Psoas muscle (tissue), 8 donors: ENCODE data around the gene CRIP3. TPM values are rescaled to one million over a fixed set of nuclear protein-coding genes. Genes with fewer than 3 reads are reported as not detected.
"Not testable (repeated sequence)": the region's sequence is repeated elsewhere in the genome, so short reads cannot be mapped to it uniquely, and the experiment has no call there.

Experiments used
- ATAC-seq, 4 donors: fragments of 200-7000 bp; cut with Tn5 transposase; one replicate each; pipeline ENCODE4 v1.9.1; 2020; ENCODE audit warnings: moderate library complexity in 3 of 4, mild to moderate bottlenecking in 2 of 4
- DNase-seq, 2 donors: peaks; one replicate each; pipeline ENCODE4 v3.0.0-alpha.2; 2020
- H3K27ac ChIP-seq: fragments of 200-600 bp; one replicate; pipeline ENCODE4 v1.8.0; 2022
- H3K27me3 ChIP-seq, 3 donors: fragments of 200-600 bp in 1 of 3; one replicate each; pipeline versions ENCODE4 v1.6.1 to v1.8.0; 2013 to 2022; ENCODE audit warnings: low read length in 2 of 3, mild to moderate bottlenecking in 2 of 3, moderate library complexity in 1 of 3; ENCODE audit not compliant: insufficient read depth in 3 of 3
- H3K36me3 ChIP-seq, 2 donors: fragments of 200-600 bp in 1 of 2; one replicate each; pipeline versions ENCODE4 v1.6.1 to v1.8.0; 2013 to 2022; ENCODE audit warnings: low read depth in 1 of 2, mild to moderate bottlenecking in 1 of 2, moderate library complexity in 1 of 2; ENCODE audit not compliant: insufficient read depth in 1 of 2
- H3K4me1 ChIP-seq: fragments of 200-600 bp; one replicate; pipeline ENCODE4 v1.8.0; 2022
- H3K4me3 ChIP-seq: fragments of 200-600 bp; one replicate; pipeline ENCODE4 v1.8.0; 2022; ENCODE audit warnings: mild to moderate bottlenecking
- H3K9me3 ChIP-seq: fragments of 200-600 bp; one replicate; pipeline ENCODE4 v1.8.0; 2022
- WGBS, 3 donors: extraction: QIAGEN DNeasy Blood & Tissue Kit; methylation state at CpG; one replicate each; pipeline versions ENCODE4 v1.1.6 to v1.1.7; 2013; 5-methylcytosine and 5-hydroxymethylcytosine counted together
- intact Hi-C, 2 donors: fragments of 100-400 bp; cut with DNase I; formaldehyde crosslinking; loops; one replicate each; pipeline versions ENCODE4 v1.11.0 to v1.14.2; 2022
- long read RNA-seq, 2 donors: library from polyadenylated mRNA; unstranded; transcript quantifications; one replicate each; pipeline ENCODE4 v2.0.0, GENCODE V29; 2021
- polyA plus RNA-seq, 3 donors: library from polyadenylated mRNA; stranded (reverse); fragments of 200-250 nt; gene quantifications; one replicate each; pipeline ENCODE4 v1.2.3, GENCODE V29; 2013
- total RNA-seq, 4 donors: library from RNA; stranded (reverse); fragmentation: NEBNext Ultra II Directional in 2 of 4; extraction: Animal tissue kit (Norgen Biotek cat#: 25700) in 2 of 4; gene quantifications; one replicate each; pipeline versions ENCODE4 v1.2.1 to v1.2.4, GENCODE V29; 2021 to 2023
- TF ChIP-seq, protein P1 (sequence below): fragments of 200-600 bp; IDR thresholded peaks from one replicate; pipeline ENCODE4 v1.8.0; 2022; ENCODE audit warnings: antibody characterized with exemption
- donor health status: healthy with polysubstance abuse.
- donor health status: DM: no; HTN: no; CAD: no; lungs with moderate emphysema.
- donor health status: Bipolar disorder and iron deficiency.
- donor health status: healthy.
- donor health status: DM: yes; HTN: yes; CAD: no.
- donor health status: DM: no; HTN: no; CAD: no.
- donor health status: DM: no; HTN: no; CAD: no.
- donor health status: DM: yes; HTN: yes; CAD: no.

Gene CRIP3
- under 1 TPM in 1 of 4 donors, not detected in 3; 0.47 TPM for total RNA-seq
- under 1 TPM; 0.05 to 0.15 (median 0.09) TPM for polyA plus RNA-seq
- long read RNA-seq, donor 1: 0 reads
- long read RNA-seq, donor 2: 0 reads

- Histone ChIP-seq H3K27ac (no peak within 1 kb of the TSS), H3K4me3 (peak within 1 kb of the TSS; percentile 62), H3K9me3 (no peaks in the 10 kb centered on the region), H3K4me1 (peaks cover 10% of the 10 kb centered on the region), H3K27me3 (peaks cover 0 to 37% (median 0%) of the 10 kb centered on the region in 3 donors), H3K36me3 (no peaks in the 10 kb centered on the region)
- intact Hi-C loops: no loop called here
- peak; percentile 38 to 66 (median 53) for ATAC-seq
- TF ChIP-seq, protein P1, sequence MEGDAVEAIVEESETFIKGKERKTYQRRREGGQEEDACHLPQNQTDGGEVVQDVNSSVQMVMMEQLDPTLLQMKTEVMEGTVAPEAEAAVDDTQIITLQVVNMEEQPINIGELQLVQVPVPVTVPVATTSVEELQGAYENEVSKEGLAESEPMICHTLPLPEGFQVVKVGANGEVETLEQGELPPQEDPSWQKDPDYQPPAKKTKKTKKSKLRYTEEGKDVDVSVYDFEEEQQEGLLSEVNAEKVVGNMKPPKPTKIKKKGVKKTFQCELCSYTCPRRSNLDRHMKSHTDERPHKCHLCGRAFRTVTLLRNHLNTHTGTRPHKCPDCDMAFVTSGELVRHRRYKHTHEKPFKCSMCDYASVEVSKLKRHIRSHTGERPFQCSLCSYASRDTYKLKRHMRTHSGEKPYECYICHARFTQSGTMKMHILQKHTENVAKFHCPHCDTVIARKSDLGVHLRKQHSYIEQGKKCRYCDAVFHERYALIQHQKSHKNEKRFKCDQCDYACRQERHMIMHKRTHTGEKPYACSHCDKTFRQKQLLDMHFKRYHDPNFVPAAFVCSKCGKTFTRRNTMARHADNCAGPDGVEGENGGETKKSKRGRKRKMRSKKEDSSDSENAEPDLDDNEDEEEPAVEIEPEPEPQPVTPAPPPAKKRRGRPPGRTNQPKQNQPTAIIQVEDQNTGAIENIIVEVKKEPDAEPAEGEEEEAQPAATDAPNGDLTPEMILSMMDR: no peak
- WGBS, 3 donors: 7 to 8% (median 7%) methylated on average over 36 to 39 of the region's 39 CpGs
- peak in 1 of 2 donors; percentile 64 for DNase-seq
Observed at GRCh38 chr6:43308101-43308989, at the start of gene CRIP3. Gene CRIP3 (minus strand): TSS chr6:43308826. CDS start chr6:43308792, 34 bp downstream.

DNA sequence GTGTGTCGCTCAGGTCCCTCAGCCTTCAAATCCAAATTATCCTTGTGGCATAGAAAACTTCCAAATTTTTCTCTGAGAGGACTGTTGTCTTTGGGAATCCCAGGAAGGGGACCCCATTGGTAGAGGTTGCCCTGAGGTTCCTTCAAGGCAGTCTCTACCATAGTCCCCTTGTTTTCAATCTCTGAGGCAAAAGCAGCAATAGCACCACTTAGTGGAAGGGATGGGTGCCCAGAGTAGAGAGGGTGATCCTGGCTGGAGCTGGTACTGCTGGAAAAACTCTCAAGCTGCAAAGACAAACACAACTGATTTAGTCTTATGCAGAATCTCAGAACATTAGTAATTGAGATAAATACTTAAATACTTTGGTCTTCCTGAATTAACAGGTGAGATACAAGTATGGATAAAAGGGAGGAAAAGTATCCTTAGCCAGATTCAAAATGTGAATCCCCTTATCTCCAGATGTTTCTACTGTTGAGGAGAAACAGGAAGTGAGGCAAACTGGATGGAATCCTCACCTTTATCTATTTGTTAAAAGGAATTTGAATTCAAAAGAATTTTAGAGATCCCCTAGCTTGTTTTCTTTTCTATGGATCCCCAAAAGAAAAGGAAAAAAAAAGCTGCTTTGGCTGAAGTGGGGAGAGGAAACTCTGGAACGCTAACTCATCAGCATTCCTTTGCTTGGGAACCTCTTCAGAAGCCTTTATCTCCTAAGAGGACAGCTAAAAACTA is 47.4 kb upstream of the CRIP3 start:
- H3K36me3 ChIP-seq: peaks cover 3 to 93% of the 10 kb centered on the region in 2 donors
- H3K9me3 ChIP-seq: no peaks in the 10 kb centered on the region
- 79 to 83% (median 82%) methylated on average over 2 of the region's 2 CpGs for WGBS, 3 donors
- no peaks in the 10 kb centered on the region for H3K4me1 ChIP-seq
- H3K27me3 ChIP-seq: no peaks in the 10 kb centered on the region
- H3K4me3 ChIP-seq: no peak overlapping the region
- intact Hi-C loops: no loop called here
- no peak overlapping the region for H3K27ac ChIP-seq
- DNase-seq: no peak
- TF ChIP-seq, protein P1: no peak
- ATAC-seq: no peak

- ATAC-seq, H3K4me1 ChIP-seq, H3K4me3 ChIP-seq, H3K27me3 ChIP-seq, H3K27ac ChIP-seq, H3K9me3 ChIP-seq, intact Hi-C loops, DNase-seq: not testable (repeated sequence)
- peaks cover 14 to 94% of the 10 kb centered on the region in 2 donors for H3K36me3 ChIP-seq
- 94 to 95% (median 94%) methylated on average over 5 of the region's 5 CpGs for WGBS, 3 donors
Observed at GRCh38 chr6:43351951-43352350, 43.3 kb upstream of the CRIP3 start.

- ATAC-seq (no peak), DNase-seq (no peak)
- Histone ChIP-seq H3K27me3 (no peaks in the 10 kb centered on the region), H3K4me3 (no peak overlapping the region), H3K36me3 (peaks cover 14 to 96% of the 10 kb centered on the region in 2 donors), H3K27ac (no peak overlapping the region), H3K4me1 (no peaks in the 10 kb centered on the region), H3K9me3 (no peaks in the 10 kb centered on the region)
- WGBS, 3 donors: 86 to 94% (median 86%) methylated on average over 3 of the region's 3 CpGs
- TF ChIP-seq, protein P1: no peak
- intact Hi-C loops: no loop called here
Observed at GRCh38 chr6:43347444-43347843, 38.8 kb upstream of the CRIP3 start.

DNA sequence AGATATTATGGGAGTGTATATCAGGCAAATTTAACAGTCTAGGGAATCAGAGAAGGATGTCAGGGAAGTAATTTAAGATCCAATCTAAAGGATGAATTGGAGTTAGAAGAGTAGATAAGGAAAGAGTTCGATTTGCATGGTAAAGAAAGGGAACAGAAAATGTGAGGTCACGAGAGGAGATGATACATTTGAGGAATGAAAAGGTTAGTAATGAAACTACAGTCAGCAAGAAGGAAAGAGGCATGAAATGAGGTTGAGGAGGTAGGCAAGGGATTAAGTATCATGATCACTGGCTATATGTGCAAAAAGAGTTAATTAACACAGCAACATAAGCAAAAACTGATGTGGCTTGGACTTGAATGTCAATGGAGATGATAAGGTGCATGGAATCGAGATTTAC is 38.4 kb upstream of the CRIP3 start:
- WGBS, 3 donors: 88 to 90% (median 89%) methylated on average over 3 of the region's 3 CpGs
- Histone ChIP-seq H3K4me1 (no peaks in the 10 kb centered on the region), H3K4me3 (no peak overlapping the region), H3K36me3 (peaks cover 14 to 97% of the 10 kb centered on the region in 2 donors), H3K27me3 (no peaks in the 10 kb centered on the region), H3K27ac (no peak overlapping the region), H3K9me3 (no peaks in the 10 kb centered on the region)
- TF ChIP-seq, protein P1: no peak
- no peak for DNase-seq
- ATAC-seq: no peak
- intact Hi-C loops: no loop called here

DNA sequence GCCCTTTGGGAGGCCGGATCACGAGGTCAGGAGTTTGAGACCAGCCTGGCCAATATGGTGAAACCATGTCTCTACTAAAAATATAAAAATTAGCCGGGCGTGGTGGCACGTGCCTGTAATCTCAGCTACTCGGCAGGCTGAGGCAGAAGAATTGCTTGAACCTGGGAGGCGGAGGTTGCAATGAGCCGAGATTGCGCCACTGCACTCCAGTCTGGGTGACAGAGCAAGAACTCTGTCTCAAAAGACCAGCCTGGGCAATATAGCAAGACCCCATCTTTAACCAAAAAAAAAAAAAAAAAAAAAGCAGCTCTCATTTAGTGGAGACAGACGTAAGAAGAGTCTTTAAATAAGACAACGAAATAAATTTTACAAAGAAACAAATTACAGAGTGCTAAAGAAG is 37.6 kb upstream of the CRIP3 start:
- ATAC-seq, H3K9me3 ChIP-seq, H3K4me3 ChIP-seq, H3K27ac ChIP-seq, intact Hi-C loops, DNase-seq, H3K4me1 ChIP-seq, H3K27me3 ChIP-seq: not testable (repeated sequence)
- WGBS, 3 donors: 96 to 98% (median 97%) methylated on average over 11 of the region's 11 CpGs
- peaks cover 14 to 99% of the 10 kb centered on the region in 2 donors for H3K36me3 ChIP-seq
